HG03571 (cell line): ENCODE results near the gene RNF111.
A peak's percentile ranks its signal among the peaks of the same experiment; 100 is the strongest.
"Not testable (repeated sequence)": the region's sequence is repeated elsewhere in the genome, so short reads cannot be mapped to it uniquely, and the experiment has no call there.

ENCODE experiments used
- ATAC-seq: cut with Tn5 transposase; IDR thresholded peaks from one replicate; pipeline ENCODE4 v1.9.1; 2021; ENCODE audit not compliant: unreplicated experiment

RNF111 gene

DNA sequence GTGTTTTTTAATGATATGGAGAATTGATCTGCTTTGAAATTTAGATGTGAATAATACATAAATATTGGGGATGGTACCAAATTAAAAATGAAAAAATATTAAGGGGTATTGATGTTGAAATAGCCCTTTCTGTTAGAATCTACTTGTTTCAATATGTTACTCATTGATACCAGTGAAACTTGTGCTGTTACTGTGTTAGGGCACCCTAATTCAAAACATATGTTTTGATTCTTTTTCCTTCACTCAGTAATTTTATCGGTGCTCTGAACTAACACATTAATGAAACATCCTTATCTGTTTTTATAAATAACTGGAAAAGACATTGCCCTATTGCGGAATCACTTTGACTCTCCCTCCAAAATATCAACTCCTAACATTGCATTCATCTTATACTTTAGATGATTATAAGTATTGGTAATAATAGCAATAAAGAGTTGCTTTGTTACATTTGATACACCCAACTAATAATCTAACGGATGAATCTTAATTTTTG, 65.5 kb downstream of the RNF111 start:
- ATAC-seq, result no peak

DNA sequence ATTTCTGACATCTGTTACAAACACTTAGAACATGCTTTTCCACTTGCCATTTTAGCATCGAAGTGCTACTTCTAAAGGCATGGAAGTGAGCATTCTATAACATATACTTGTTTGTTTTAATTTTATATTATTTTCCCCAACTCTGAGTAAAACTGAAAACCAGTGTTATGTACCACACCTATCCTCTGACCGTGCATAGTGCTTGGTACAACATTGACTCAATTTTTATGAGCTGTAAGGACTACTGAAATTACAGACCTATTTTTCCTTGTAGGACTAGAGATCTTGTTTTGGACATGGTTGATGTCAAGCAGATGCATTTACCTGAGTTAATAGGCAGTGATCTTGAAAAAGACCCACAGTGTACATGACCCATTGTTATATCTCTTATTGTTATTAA, 66.0 kb downstream of the RNF111 start:
- ATAC-seq, result no peak

DNA sequence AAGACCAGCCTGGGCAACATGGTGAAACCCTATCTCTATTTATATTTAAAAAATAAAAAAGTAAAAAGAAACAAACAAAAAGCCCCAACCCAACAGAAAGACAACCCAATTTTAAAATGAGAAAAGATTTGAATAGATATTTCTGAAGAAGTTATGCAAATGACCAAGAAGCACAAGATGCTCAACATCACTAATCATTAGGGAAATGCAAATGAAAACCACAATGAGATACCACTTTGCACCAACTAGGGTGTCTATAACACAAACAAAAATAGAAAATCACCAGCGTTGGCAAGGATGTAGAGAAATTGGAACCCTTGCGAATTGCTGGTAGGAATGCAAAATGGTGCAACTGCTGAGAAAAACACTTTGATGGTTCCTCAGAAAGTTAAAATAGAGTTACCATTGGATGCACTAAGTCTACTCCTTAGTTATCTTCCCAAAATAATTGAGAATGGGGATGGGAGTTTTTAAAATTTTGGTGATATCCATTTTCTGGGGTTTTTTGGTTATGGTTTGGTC, 71.7 kb downstream of the RNF111 start:
- ATAC-seq, result no peak

DNA sequence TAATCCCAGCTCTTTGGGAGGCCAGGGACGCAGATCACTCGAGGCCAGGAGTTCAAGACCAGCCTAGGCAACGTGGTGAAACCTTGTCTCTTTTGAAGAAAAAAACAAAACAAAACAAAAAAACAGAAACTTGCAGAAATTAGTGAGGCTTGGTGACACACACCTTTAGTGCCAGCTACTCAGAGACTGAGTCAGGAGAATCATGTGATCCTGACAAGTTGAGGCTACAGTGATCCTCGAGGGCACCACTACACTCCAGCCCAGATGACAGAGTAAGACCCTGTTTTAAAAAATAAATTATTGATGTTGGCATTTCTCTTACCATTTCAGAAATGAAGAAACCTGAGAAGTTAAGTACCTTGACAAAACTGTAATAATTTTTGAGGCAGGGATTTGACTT, 72.9 kb downstream of the RNF111 start:
- ATAC-seq, result no peak

DNA sequence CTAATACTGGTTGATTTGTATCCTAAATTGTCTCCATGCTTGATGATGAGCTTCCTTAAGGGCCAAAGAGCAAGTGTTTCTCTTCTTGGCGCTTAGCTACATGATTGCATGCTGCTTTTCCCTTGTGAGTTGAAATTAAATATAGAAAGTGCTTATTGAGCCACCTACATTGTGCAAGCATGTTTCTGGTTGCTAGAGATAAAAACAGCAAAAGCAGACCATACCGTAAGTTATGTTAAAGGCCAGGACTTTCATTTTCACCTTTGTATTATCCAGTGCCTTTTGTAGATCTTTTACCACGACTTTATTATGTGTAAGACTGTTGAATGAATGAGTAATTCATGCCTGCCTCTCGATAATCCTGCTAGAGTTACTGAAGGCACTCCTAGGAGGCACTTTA, 75.6 kb downstream of the RNF111 start:
- no peak for ATAC-seq

DNA sequence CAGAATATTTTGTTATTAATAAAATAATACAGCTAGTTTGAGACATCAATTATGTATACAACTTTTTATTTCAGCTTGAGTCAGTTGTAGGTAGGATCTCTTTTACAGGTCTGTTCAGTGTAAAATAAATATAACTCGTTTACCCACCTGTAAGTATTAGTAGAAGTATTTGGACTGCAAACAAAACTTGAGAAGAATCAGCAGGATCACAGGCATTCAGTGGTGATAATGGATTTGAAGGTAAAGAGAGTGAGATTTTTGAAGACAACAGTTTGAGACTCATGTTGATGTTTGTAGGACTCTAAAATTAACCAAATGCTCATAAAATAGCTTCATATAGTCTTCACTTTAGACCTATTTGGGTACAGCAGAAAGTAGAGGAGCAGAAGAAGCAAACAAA, 82.0 kb downstream of the RNF111 start:
- no peak for ATAC-seq

DNA sequence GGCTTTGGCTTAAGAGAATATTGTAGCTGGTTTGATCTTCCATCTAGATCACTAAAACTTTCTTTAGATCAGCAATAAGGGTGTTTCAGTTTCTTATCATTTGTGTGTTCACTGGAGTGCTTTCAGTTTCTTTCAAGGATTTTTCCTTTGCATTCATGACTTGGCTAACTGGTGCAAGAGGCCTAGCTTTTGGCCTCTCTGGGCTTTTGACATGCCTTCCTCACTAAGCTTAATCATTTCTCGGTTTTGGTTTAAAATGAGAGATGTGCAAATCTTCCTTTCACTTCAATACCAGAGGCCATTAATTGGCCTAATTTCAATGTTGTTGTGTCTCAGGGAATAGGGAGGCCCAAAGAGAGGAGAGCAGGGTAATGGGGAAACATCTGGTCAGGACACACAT, 87.1 kb downstream of the RNF111 start:
- ATAC-seq, result no peak

DNA sequence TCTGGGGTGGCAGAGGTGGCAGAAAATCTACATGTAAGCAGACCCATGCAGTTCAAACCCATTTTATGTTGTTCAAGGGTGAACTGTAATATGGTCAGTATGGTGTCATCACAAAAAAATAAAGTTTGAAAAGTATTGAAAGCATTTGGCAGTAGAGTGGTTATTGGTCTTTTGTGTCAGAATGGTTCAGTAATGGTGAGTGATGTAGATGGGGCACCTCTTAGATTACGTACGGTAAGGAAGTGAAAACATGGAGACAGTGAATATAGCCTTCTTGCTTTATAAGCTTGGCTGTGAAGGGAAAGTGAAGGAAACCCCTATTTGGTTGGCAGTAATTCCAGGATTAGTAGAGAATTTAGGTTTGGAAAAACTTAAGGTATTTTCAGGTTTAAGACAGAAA, 100.3 kb downstream of the RNF111 start:
- no peak for ATAC-seq

DNA sequence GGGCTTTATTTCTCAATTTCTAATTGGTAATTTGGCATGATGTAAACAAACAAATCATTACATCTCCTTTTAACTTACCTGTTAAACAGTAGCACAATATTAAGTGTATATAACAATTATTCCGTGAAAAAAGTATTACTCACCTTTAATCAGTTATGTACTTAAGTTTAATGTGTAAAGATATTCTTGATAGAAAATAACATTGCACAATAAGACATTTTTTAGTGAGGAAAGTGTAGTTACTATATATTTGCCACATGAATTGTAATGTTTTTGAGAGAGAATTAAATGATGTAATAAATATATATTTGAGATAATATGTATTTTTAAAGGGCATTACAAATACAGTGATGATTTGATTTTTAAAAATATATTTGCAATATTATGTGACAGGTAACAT, 106.6 kb downstream of the RNF111 start:
- ATAC-seq, result no peak

DNA sequence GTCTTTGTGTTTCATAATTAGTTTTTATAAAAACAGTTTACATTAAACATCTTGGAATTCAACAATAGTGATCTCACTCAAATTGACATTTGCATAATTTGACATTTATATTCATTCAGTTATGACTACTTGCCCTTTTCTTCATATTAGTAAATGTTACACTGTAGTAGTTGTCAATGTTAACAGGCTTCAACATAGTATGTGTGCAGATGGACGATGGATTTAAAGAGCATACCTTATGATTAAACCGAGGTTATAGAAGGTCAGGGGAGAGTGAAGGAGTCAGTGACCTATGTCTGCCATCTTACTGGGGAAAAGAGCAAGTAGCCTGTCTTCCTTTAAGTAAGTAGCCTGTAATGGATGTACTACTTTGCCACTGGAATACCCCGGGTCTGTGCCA, 109.0 kb downstream of the RNF111 start:
- no peak for ATAC-seq

DNA sequence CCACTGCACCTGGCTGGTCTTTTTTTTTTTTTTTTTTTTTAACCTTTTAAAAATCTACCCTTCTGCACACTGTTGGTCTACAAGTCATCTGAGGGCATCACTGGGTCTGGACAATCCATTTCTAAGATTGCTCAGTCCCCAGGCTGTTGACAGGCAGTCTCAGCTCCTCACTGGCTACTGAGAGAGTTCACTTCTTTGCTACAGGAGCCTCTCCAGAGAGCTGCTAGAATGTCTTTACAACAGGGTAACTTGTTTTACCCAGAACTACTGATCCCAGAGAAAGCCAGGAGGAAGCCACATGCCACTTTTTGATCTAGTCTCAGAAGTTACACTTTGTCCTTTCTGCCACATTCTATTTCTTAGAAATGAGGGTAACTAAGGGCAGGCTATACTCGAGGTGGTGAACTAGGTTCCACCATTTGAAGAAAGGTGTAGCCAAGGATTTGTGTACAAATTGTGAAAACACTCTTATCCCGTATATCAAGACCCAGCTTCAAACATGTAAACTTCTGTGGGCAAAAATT, 111.8 kb downstream of the RNF111 start:
- ATAC-seq, result no peak

DNA sequence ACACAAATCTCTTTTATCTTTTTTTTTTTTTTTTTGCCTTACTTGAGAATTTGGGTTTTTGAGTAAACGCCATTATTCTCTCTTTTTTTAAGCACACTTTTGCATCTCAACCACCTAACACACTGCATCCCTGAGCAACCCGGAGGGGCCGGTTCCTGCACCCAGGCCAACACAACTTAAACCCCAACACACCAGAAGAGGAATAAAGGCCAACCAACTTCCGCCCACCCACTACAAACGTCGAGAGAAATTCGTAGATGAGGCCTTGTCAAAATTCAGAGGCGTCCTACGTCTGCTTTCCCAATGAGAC, 117.1 kb downstream of the RNF111 start:
- no peak for ATAC-seq

DNA sequence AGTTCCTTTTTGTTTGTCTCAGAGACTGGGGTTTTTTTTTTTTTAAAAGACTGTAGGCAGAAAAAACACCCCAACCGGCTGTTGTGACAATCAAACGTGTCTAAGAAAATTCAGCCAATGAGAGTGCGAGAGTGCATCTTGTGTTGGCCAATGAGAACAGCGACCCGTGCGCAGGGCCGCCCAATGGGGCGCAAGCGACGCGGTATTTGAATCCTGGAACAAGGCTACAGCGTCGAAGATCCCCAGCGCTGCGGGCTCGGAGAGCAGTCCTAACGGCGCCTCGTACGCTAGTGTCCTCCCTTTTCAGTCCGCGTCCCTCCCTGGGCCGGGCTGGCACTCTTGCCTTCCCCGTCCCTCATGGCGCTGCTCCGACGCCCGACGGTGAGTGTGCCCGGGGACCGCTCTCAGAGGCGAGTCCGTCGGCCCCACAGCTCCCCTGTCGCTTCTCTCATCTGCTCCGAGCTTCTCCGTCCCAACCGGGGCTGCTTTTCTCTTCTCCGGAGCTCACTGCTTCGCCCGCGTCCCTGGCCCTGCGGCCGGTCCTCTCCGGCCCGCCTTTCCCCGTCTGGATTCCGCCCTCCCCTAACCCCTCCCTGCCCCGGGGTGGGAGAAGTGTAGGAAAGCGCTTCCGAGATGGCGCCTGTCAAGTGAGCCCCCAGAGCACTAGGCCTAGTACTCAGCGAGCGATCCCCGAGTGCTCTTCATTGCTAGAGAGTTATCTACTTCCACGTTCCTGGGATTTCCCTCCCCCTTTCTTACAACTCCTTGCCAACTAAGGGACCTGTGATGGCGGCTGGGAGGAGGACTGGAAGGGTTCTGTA, 117.7 kb downstream of the RNF111 start, which contains the start of gene CCNB2:
Gene CCNB2, plus strand, starts transcription at position 235 of the 821 bp plus-strand sequence. Its CDS starts 123 bp downstream, at position 358.
- ATAC-seq, result peak; percentile 94

DNA sequence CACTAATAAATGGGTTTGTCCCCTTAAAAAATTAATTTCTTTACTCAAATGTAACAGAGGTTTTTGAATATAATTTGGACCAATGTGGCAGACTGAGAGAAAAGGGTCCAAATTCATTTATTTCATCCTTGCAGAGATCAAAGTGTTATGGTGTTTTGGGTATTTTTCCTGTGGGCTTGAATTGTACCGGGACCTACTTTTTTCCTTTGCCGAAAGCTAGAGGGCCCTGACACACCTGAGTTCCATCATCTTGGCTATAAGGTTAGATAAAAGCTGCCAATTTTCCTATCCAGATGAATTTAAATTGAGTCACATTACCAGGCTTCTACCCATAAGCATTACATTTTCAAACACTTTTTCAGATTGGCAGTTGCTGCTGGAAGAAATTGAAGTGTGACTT, 118.4 kb downstream of the RNF111 start:
- no peak for ATAC-seq

DNA sequence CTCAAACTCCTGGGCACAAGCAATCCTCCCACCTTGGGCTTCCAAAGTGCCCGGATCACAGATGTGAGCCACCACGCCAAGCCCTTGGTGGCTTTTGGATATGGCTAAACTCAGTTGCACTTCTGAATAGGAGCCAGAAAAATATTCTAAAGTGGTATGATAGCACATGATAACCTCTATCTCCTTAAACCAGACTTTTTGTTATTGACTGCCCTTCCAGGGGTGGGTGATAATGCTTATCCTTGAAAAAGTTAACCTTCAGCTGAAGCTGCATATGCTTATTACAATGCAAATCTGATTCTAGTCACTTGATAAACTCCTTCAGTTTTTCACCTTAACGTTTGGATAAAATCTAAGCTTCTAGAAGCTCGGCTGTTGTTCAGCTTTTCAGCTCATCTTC, 123.8 kb downstream of the RNF111 start:
- no peak for ATAC-seq

DNA sequence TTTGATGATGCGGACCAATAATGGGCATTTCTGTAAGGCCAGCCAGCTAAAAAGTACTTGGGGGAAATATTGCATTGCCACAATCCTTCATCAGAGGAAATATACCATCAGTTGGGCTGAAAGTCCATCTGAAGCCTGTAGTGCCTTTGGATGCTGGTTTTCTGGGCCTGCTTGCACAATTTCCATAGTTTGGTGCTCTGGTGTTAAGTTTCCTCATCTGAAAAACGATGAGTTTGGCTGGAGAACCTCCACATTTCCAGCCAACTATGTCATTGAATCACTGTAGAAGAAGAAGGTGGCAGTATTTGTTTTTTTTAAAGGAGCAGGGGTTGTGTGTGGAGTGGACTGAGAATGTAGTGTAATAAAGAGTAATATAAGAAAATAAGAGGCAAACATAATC, 127.6 kb downstream of the RNF111 start:
- ATAC-seq, result no peak

DNA sequence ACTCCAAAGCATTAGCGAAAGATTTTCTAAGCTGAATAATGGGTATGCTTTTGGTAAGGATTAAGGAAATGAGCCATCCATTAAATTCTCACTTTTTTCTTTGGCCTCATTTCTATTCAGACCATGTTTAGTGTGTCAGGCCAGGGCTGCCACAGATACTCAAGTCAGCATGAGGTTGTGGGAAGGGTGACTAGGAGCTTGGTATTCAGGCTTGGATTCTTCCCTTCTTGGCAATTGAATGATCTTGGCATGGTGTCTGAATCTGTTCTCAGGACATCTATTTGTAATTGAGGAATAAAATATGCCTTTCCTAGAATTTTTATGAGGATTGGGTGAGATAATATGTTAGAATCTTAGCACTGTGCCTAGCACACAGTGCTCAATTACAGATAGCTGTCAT, 128.7 kb downstream of the RNF111 start:
- ATAC-seq, result no peak

DNA sequence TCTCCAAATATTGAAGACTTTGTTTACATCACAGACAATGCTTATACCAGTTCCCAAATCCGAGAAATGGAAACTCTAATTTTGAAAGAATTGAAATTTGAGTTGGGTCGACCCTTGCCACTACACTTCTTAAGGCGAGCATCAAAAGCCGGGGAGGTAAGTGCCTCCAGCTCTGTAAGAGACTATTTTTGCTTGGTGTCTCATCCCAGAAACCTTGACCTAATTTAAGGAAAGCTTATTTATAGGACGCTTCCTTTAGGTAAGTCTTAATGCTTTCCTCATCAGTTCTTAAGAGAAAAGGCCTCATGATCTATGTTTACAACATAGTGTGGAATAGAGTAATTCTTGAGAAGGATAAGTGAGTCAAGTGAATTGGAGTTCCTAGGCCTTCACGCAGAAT, 129.3 kb downstream of the RNF111 start:
- no peak for ATAC-seq

DNA sequence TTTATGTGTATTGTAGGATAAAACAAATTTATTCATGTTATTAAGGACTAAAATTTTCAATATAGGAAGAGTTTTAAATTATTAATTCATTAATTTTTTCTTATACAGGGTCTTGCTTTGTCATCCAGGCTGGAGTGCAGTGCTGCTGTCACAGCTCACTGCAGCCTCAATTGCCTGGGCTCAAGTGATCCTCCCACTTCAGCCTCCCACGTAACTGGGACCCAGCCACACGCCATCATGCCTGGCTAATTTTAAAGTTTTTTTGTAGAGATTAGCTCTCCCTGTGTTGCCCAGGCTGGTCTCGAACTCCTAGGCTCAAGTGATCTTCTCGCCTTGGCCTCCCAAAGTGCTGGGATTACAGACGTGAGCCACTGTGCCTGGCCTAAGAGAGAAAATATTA, 132.2 kb downstream of the RNF111 start:
- ATAC-seq, result no peak

DNA sequence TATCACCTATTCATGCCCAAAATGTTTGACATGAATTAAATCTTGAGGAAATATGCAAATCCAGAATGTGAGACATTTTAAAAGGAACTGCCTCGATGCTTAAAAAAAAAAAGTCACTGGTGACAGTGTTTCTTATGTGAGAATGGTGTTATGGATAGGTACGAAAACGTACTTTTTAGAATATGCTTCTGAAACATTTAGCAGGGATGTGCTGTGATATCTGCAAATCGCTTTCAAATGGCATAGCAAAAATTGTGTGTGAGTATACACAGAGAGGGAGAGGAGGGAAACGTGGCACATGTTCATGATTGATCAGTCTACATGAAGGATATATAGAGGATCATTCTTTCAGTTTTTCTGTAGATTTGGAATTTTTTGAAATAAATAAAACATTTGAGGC, 133.5 kb downstream of the RNF111 start:
- no peak for ATAC-seq

DNA sequence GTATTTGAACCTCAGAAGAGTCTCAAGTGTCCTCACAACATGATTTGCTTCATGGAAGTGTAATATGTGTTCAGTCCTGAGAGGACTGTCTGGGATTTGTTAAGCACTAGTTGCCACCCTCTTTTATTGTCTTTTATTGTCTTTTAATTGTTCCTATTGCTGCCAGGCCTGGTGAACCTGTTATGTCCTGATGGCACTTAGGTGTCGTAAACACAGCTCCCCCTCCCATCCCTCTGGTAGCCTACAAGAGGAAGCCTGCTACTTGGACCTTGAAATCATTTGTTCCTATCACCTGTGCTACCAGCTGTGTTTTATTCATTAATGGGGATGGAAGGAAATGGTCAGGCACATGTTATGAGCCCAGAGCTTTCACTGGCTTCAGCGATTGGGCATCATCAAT, 136.8 kb downstream of the RNF111 start:
- no peak for ATAC-seq

DNA sequence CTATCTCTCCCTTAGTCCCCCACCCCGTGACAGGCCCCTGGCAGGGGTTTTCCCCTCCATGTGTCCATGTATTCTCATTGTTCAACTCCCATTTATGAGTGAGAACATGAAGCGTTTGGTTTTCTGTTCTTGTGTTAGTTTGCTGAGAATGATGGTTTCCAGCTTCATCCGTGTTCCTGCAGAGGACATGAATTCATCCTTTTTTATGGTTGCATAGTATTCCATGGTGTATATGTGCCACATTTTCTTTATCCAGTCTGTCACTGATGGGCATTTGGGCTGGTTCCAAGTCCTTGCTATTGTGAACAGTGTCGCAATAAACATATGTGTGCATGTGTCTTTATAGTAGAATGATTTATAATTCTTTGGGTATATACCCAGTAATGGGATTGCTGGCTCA, 138.2 kb downstream of the RNF111 start:
- ATAC-seq, result not testable (repeated sequence)

DNA sequence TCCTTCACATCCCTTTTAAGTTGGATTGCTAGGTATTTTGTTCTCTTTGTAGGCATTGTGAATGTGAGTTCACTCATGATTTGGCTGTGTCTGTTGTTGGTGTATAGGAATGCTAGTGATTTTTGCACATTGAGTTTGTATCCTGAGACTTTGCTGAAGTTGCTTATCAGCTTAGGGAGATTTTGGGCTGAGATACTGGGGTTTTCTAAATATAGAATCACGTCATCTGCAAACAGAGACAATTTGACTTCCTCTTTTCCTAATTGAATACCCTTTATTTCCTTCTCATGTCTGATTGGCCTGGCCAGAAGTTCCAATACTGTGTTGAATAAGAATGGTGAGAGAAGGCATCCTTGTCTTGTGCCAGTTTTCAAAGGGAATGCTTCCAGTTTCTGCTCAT, 139.8 kb downstream of the RNF111 start:
- ATAC-seq, result not testable (repeated sequence)
